ENCODE data around the gene STRADA.

Gene STRADA

DNA sequence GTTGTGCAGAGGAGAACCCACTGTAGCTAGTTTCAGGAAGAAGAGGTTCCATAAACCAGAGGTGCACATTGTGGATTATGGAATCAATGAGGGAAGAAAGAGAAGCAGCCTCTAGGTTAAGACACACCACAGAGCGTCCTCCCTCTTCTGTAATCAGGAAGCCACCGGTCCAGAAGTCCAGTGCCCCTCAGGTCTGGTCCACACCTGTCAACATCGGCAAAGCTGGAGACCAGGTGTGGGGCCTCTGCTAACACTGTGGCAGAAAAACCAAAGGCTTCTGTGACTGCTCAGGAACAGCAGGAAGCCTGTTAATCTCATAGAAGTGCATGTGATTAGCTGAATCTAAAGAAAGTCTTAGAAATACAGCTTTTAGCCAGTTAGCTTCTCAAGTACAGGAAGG, 65.0 kb downstream of the STRADA start:
- Histone ChIP-seq H3K27ac (replicated peaks) (no peak overlapping the region), H3K4me3 (replicated peaks; ENCODE audit: insufficient read depth, low read length) (no peak overlapping the region), H3K27me3 (ENCODE audit: insufficient read depth, poor library complexity, severe bottlenecking) (no peaks in the 10 kb centered on the region)
- TF ChIP-seq, protein P1, sequence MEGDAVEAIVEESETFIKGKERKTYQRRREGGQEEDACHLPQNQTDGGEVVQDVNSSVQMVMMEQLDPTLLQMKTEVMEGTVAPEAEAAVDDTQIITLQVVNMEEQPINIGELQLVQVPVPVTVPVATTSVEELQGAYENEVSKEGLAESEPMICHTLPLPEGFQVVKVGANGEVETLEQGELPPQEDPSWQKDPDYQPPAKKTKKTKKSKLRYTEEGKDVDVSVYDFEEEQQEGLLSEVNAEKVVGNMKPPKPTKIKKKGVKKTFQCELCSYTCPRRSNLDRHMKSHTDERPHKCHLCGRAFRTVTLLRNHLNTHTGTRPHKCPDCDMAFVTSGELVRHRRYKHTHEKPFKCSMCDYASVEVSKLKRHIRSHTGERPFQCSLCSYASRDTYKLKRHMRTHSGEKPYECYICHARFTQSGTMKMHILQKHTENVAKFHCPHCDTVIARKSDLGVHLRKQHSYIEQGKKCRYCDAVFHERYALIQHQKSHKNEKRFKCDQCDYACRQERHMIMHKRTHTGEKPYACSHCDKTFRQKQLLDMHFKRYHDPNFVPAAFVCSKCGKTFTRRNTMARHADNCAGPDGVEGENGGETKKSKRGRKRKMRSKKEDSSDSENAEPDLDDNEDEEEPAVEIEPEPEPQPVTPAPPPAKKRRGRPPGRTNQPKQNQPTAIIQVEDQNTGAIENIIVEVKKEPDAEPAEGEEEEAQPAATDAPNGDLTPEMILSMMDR (IDR thresholded peaks at IDR 0.05; ENCODE audit: insufficient read depth, low read length): no peak
- TF ChIP-seq, protein P2, sequence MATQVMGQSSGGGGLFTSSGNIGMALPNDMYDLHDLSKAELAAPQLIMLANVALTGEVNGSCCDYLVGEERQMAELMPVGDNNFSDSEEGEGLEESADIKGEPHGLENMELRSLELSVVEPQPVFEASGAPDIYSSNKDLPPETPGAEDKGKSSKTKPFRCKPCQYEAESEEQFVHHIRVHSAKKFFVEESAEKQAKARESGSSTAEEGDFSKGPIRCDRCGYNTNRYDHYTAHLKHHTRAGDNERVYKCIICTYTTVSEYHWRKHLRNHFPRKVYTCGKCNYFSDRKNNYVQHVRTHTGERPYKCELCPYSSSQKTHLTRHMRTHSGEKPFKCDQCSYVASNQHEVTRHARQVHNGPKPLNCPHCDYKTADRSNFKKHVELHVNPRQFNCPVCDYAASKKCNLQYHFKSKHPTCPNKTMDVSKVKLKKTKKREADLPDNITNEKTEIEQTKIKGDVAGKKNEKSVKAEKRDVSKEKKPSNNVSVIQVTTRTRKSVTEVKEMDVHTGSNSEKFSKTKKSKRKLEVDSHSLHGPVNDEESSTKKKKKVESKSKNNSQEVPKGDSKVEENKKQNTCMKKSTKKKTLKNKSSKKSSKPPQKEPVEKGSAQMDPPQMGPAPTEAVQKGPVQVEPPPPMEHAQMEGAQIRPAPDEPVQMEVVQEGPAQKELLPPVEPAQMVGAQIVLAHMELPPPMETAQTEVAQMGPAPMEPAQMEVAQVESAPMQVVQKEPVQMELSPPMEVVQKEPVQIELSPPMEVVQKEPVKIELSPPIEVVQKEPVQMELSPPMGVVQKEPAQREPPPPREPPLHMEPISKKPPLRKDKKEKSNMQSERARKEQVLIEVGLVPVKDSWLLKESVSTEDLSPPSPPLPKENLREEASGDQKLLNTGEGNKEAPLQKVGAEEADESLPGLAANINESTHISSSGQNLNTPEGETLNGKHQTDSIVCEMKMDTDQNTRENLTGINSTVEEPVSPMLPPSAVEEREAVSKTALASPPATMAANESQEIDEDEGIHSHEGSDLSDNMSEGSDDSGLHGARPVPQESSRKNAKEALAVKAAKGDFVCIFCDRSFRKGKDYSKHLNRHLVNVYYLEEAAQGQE (IDR thresholded peaks at IDR 0.05; ENCODE audit: insufficient replicate concordance, low read depth): no peak
- TF ChIP-seq SPI1 (IDR thresholded peaks at IDR 0.05; ENCODE audit: borderline replicate concordance, low read depth) (no peak), POLR2AphosphoS5 (IDR thresholded peaks at IDR 0.05; ENCODE audit: low read depth) (no peak)
- DNase-seq (ENCODE audit: low read depth in 1 of 2, low spot score in 1 of 2): no peak

DNA sequence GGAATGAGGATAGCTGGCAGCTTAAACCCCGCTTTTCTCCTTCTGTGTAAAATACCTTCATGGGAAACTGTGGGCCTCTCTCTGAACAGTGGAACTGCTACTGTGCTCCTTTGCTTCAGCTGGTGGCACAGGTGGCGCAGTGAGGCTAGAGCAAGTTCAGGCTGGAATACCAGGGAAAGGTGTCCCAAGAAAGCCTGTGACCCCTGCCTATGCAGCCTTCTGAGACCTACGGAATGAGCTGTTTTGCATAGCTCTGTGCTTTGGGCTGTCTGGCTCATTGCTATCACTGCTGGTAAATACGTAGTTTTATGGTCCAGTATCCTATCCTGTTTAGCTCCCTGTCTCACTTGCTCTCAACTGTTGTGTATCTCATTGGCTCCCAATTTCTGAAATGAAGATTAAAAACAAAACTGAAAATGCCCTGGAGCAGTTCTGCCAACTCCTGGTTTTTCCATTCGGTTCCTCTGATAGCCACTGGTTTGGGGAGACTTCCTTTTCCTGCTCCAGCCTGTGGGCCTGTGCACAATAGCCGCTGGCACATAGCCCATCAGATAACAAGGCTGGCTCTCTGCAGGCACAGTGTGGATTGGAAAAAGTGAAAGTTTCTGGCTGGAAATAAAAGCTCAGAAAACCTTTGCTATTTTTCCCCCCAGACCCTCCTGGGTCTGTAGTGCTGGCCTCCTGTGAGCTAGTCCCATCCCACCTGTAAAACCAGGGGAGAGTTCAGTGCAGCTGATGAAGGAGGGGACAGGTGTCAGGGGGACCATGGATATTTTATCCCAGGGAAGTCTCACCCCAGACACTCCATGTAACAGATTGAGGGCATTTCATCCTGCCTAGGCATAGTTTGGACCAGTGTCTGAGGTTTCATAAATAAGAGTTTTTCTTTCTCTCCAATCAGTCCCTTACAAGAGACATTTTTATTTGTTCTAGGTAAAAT, 65.7 kb downstream of the STRADA start:
- no peak overlapping the region for H3K4me3 ChIP-seq (replicated peaks; ENCODE audit: insufficient read depth, low read length)
- DNase-seq (ENCODE audit: low read depth in 1 of 2, low spot score in 1 of 2): peak in 1 of 2 experiments; percentile 47
- no peaks in the 10 kb centered on the region for H3K27me3 ChIP-seq (ENCODE audit: insufficient read depth, poor library complexity, severe bottlenecking)
- H3K27ac ChIP-seq (replicated peaks): peak overlapping the region; percentile 5
- TF ChIP-seq GABPA (IDR thresholded peaks at IDR 0.05; ENCODE audit: low read depth) (no peak), SPI1 (IDR thresholded peaks at IDR 0.05; ENCODE audit: borderline replicate concordance, low read depth) (peak; percentile 14; the same call in 1 of the 2 replicates), POLR2AphosphoS5 (IDR thresholded peaks at IDR 0.05; ENCODE audit: low read depth) (peak; percentile 21; the same call in 1 of the 2 replicates)
- TF ChIP-seq, protein P1 (IDR thresholded peaks at IDR 0.05; ENCODE audit: insufficient read depth, low read length): no peak
- TF ChIP-seq, protein P2 (IDR thresholded peaks at IDR 0.05; ENCODE audit: insufficient replicate concordance, low read depth): no peak

DNA sequence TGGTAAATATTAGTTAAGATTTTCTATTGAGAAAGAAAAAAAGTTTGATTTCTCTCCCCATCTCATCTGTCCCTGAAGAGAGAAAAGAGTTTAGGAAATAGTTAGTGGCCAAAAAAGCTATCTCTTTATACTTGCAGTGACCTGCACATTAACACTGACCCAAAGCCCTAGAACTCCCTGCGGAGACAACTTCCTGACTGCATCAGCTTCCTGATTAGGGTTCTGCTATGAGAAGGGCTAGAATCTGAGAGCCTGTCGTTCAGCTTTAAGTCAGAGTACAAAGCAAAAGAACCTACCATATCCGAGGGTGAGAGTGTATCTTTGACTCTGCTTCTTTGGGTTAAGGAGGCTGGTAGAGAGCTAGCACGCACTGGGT, 66.4 kb downstream of the STRADA start:
- DNase-seq (ENCODE audit: low read depth in 1 of 2, low spot score in 1 of 2): no peak
- Histone ChIP-seq H3K27me3 (ENCODE audit: insufficient read depth, poor library complexity, severe bottlenecking) (no peaks in the 10 kb centered on the region), H3K27ac (replicated peaks) (peak overlapping the region; percentile 5), H3K4me3 (replicated peaks; ENCODE audit: insufficient read depth, low read length) (no peak overlapping the region)
- TF ChIP-seq SPI1 (IDR thresholded peaks at IDR 0.05; ENCODE audit: borderline replicate concordance, low read depth) (no peak), POLR2AphosphoS5 (IDR thresholded peaks at IDR 0.05; ENCODE audit: low read depth) (no peak), GABPA (IDR thresholded peaks at IDR 0.05; ENCODE audit: low read depth) (no peak)
- TF ChIP-seq, protein P2 (IDR thresholded peaks at IDR 0.05; ENCODE audit: insufficient replicate concordance, low read depth): no peak
- TF ChIP-seq, protein P1 (IDR thresholded peaks at IDR 0.05; ENCODE audit: insufficient read depth, low read length): no peak
